Spleen (tissue), 7 donors: Measurements from ENCODE around the gene KIAA0825.

Experiments
- POLR2A ChIP-seq, 3 donors: fragments of 450-650 bp; IDR thresholded peaks; one replicate each; pipeline ENCODE4 v1.5.1; 2017; ENCODE audit warnings: antibody characterized with exemption in 3 of 3, mild to moderate bottlenecking in 1 of 3
- POLR2AphosphoS5 ChIP-seq, 3 donors: sonication (generic); formaldehyde crosslinking; IDR thresholded peaks; one replicate each; pipeline ENCODE4 v1.5.1; 2017; ENCODE audit warnings: antibody characterized with exemption in 3 of 3
- TF ChIP-seq, protein P1 (sequence below), 11 experiments: fragments of 200-600 bp in 7 of 11; fragments of 450-650 bp in 4 of 11; sonication (generic) in 4 of 11; IDR thresholded peaks in 8 of 11; conservative IDR thresholded peaks in 3 of 11; 1 replicate in 7 of 11; 2 replicates in 4 of 11; pipeline versions ENCODE4 v1.4.0 to v1.8.0; 2016 to 2021; ENCODE audit warnings: antibody characterized with exemption in 11 of 11, inconsistent platforms in 4 of 11, mild to moderate bottlenecking in 1 of 11
- donor health status: DM: no; HTN: no; CAD: no; lungs with moderate emphysema.
- donor health status: DM: no; HTN: no; CAD: no.
- donor health status: DM: no; HTN: no; CAD: no.

- TF ChIP-seq, protein P1, sequence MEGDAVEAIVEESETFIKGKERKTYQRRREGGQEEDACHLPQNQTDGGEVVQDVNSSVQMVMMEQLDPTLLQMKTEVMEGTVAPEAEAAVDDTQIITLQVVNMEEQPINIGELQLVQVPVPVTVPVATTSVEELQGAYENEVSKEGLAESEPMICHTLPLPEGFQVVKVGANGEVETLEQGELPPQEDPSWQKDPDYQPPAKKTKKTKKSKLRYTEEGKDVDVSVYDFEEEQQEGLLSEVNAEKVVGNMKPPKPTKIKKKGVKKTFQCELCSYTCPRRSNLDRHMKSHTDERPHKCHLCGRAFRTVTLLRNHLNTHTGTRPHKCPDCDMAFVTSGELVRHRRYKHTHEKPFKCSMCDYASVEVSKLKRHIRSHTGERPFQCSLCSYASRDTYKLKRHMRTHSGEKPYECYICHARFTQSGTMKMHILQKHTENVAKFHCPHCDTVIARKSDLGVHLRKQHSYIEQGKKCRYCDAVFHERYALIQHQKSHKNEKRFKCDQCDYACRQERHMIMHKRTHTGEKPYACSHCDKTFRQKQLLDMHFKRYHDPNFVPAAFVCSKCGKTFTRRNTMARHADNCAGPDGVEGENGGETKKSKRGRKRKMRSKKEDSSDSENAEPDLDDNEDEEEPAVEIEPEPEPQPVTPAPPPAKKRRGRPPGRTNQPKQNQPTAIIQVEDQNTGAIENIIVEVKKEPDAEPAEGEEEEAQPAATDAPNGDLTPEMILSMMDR (IDR thresholded peaks at IDR 0.05 in 8 of 11, conservative IDR thresholded peaks at IDR 0.05 in 3 of 11), result no peak
- TF ChIP-seq POLR2AphosphoS5 (IDR thresholded peaks at IDR 0.05), result no peak
- TF ChIP-seq POLR2A (IDR thresholded peaks at IDR 0.05), result no peak
These were observed 464.5 kb downstream of the KIAA0825 start for GRCh38 chr5:94153736-94154450.
